Neutrophil (primary cell): ENCODE measurements around the gene MYL3.

Experiments
- H3K27ac ChIP-seq: fragments of 200-600 bp; sonication (generic); 2 replicates; pipeline ENCODE4 v1.5.1; 2016; ENCODE audit warnings: mild to moderate bottlenecking, moderate library complexity
- H3K27me3 ChIP-seq: fragments of 200-600 bp; sonication (generic); 2 replicates; pipeline ENCODE4 v1.6.0; 2016; ENCODE audit warnings: mild to moderate bottlenecking
- H3K36me3 ChIP-seq: fragments of 200-600 bp; sonication (generic); 2 replicates; pipeline ENCODE4 v1.5.1; 2017
- H3K4me1 ChIP-seq, 2 experiments: fragments of 200-600 bp in 1 of 2; sonication (generic) in 1 of 2; 1 replicate in 1 of 2; 2 replicates in 1 of 2; pipeline versions ENCODE4 v1.5.1 to v1.6.1; 2013 to 2016; ENCODE audit warnings: low read depth in 1 of 2, low read length in 1 of 2, mild to moderate bottlenecking in 1 of 2, moderate library complexity in 1 of 2; ENCODE audit not compliant: control insufficient read depth in 1 of 2, insufficient read depth in 1 of 2
- H3K4me3 ChIP-seq, 2 experiments: fragments of 200-600 bp in 1 of 2; sonication (generic) in 1 of 2; 1 replicate in 1 of 2; 2 replicates in 1 of 2; pipeline ENCODE4 v1.5.1; 2013 to 2016; ENCODE audit warnings: low read depth in 1 of 2, low read length in 1 of 2, mild to moderate bottlenecking in 1 of 2, moderate library complexity in 1 of 2
- H3K9me3 ChIP-seq: fragments of 200-600 bp; sonication (generic); 2 replicates; pipeline ENCODE4 v1.5.1; 2016
- CTCF ChIP-seq: fragments of 200-600 bp; sonication (generic); IDR thresholded peaks from 2 replicates; pipeline ENCODE4 v1.5.1; 2016; ENCODE audit warnings: antibody characterized with exemption

MYL3 gene

DNA sequence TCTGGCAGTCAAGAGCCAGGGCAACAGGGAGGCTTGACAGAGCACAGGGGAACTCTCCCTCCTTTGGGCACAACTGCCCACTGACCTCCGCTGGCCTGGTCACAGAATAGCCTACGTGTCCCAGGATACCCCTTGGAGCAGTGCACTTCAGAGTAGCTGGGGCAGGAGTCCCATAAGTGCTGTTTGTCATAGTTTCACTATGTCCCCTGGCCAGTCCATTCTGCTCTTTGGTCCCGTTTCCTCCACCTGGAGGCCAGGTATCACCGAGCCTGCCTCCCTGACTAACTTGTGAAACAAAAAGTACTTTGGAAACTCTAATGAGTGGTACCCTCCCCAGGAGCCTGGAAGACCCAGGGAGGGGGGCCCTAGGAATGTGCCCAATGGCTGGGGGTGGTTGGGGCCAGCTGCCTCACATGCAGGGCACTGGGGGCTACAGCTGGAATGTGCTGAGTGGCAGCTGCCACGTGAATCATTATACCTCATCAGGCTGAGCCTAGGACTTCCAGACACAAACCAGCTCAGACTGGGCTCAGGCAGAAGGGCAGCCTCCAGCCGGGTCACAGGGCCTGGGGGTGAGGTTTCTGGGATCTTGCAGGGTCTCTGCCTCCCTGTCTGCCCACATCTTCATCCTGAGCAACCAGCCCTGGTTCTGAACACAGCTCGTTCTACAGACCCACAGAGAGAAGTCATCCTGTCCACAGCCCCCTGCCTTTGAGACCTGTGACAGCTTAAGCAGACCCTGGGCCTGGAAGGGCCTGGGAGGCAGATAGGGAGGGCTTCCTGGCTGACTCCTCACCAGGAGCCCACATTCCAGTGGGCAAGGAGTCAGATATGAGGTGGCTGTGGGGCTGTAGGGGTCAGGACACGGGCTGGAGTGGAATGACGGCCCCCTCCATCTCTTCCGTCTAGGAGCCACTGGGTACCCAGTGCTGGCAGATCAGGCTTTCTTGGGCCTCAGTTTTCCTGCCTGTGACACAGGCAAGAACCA is 13.4 kb upstream of the MYL3 start:
- no peak overlapping the region for H3K27ac ChIP-seq
- no peaks in the 10 kb centered on the region for H3K36me3 ChIP-seq
- no peak overlapping the region for H3K4me3 ChIP-seq
- no peaks in the 10 kb centered on the region for H3K9me3 ChIP-seq
- no peak for TF ChIP-seq CTCF
- H3K27me3 ChIP-seq = peaks cover 82% of the 10 kb centered on the region
- peaks cover 0 to 3% of the 10 kb centered on the region in 2 experiments for H3K4me1 ChIP-seq

DNA sequence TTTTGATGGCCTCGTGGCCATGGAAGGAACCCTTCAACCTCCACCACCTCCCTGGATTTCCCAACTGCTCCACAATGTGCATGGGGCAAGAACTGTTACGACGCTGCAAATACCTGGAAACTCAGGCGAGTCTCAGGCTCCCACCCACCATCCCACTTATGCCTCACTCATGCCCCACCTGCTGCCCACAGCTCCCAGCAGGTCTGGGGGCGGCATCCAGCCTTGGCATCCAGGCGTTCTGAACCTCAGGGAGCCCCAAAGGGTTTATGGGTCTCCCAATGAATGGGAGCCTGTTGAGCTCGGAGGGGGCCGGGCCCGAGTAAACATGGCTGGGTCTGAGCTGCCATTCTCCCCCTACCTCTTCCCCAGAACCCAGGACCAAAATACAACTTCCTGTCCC is 12.3 kb upstream of the MYL3 start:
- Histone ChIP-seq H3K27me3 (peaks cover 82% of the 10 kb centered on the region), H3K4me3 (no peak overlapping the region)
- no peak for TF ChIP-seq CTCF

GRCh38 chr3:46874430-46874829 is 11.2 kb upstream of the MYL3 start:
- Histone ChIP-seq H3K9me3 (no peaks in the 10 kb centered on the region), H3K27me3 (peaks cover 73% of the 10 kb centered on the region), H3K27ac (no peak overlapping the region), H3K4me1 (no peaks in the 10 kb centered on the region), H3K36me3 (no peaks in the 10 kb centered on the region), H3K4me3 (no peak overlapping the region)
- TF ChIP-seq CTCF = no peak

More for the DNA sequence above, 12.3 kb upstream of the MYL3 start:
- no peak overlapping the region for H3K27ac ChIP-seq
- no peaks in the 10 kb centered on the region for H3K36me3 ChIP-seq
- H3K4me1 ChIP-seq = no peaks in the 10 kb centered on the region
- H3K9me3 ChIP-seq = no peaks in the 10 kb centered on the region

DNA sequence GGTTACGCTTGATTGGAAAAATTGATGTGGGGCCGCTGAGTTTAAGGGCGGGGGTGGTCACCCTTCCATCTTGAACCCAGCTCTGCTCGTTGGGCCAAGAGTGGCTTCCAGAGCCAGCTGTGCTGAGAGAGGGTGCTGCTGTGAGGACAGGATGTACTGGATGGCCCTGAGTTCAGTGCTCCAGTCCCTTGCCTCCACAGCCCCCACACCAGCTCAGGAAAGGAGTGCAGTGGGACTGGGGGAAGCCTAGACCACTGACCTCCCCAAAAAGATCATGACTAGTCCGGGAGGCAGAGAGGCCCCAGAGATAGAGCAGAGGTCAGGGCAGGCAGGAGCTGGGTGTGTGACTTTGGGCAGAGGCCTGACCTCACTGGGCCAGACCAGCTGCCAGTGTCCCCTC is 10.3 kb upstream of the MYL3 start:
- no peak for TF ChIP-seq CTCF
- no peaks in the 10 kb centered on the region for H3K9me3 ChIP-seq
- no peaks in the 10 kb centered on the region for H3K36me3 ChIP-seq
- peaks cover 64% of the 10 kb centered on the region for H3K27me3 ChIP-seq
- no peaks in the 10 kb centered on the region for H3K4me1 ChIP-seq
- no peak overlapping the region for H3K27ac ChIP-seq
- no peak overlapping the region for H3K4me3 ChIP-seq

- no peak overlapping the region for H3K27ac ChIP-seq
- TF ChIP-seq CTCF = no peak
- no peaks in the 10 kb centered on the region for H3K4me1 ChIP-seq
- H3K36me3 ChIP-seq = no peaks in the 10 kb centered on the region
- peaks cover 59% of the 10 kb centered on the region for H3K27me3 ChIP-seq
- H3K9me3 ChIP-seq = no peaks in the 10 kb centered on the region
- H3K4me3 ChIP-seq = no peak overlapping the region
Measured at GRCh38 chr3:46871222-46871621, 8.0 kb upstream of the MYL3 start.
